GM19395 (cell line): ENCODE measurements around the gene STOX1.
"Not testable (repeated sequence)": the region's sequence is repeated elsewhere in the genome, so short reads cannot be mapped to it uniquely, and the experiment has no call there.

Experiments used
- ATAC-seq: cut with Tn5 transposase; IDR thresholded peaks from one replicate; pipeline ENCODE4 v1.9.1; 2021; ENCODE audit warnings: mild to moderate bottlenecking, moderate library complexity; ENCODE audit not compliant: unreplicated experiment

Gene STOX1

GRCh38 chr10:68826764-68827591 lies at the start of gene STOX1:
Gene STOX1, plus strand, starts transcription at chr10:68827531. Its CDS starts 93 bp downstream, at chr10:68827624.
- peak; percentile 71 for ATAC-seq

- ATAC-seq, result no peak
These were observed 45.4 kb upstream of the STOX1 start for GRCh38 chr10:68781613-68782574.

GRCh38 chr10:68784476-68784875 lies 42.9 kb upstream of the STOX1 start:
- no peak for ATAC-seq

GRCh38 chr10:68787813-68788212 lies 39.5 kb upstream of the STOX1 start:
- no peak for ATAC-seq

GRCh38 chr10:68790476-68790875 lies 36.9 kb upstream of the STOX1 start:
- ATAC-seq, result no peak

- no peak for ATAC-seq
These were observed 35.2 kb upstream of the STOX1 start for GRCh38 chr10:68792115-68792514.

- no peak for ATAC-seq
These were observed 31.3 kb upstream of the STOX1 start for GRCh38 chr10:68795886-68796532.

- ATAC-seq, result no peak
These were observed 30.7 kb upstream of the STOX1 start for GRCh38 chr10:68796605-68797004.

GRCh38 chr10:68800211-68800610 lies 27.1 kb upstream of the STOX1 start:
- ATAC-seq, result no peak

- no peak for ATAC-seq
These were observed 22.6 kb upstream of the STOX1 start for GRCh38 chr10:68804692-68805091.

GRCh38 chr10:68810830-68811229 lies 16.5 kb upstream of the STOX1 start:
- not testable (repeated sequence) for ATAC-seq

GRCh38 chr10:68811314-68812009 lies 15.9 kb upstream of the STOX1 start:
- ATAC-seq, result no peak

GRCh38 chr10:68812420-68812819 lies 14.9 kb upstream of the STOX1 start:
- no peak for ATAC-seq

- ATAC-seq, result no peak
These were observed 13.8 kb upstream of the STOX1 start for GRCh38 chr10:68813559-68813958.

GRCh38 chr10:68816796-68817412 lies 10.4 kb upstream of the STOX1 start:
- no peak for ATAC-seq

- ATAC-seq, result not testable (repeated sequence)
These were observed 7.0 kb upstream of the STOX1 start for GRCh38 chr10:68820359-68820758.

GRCh38 chr10:68822626-68823025 lies 4.7 kb upstream of the STOX1 start:
- ATAC-seq, result not testable (repeated sequence)

GRCh38 chr10:68827592-68827959 lies 245 bp downstream of the STOX1 start:
- ATAC-seq, result peak; percentile 49

GRCh38 chr10:68828083-68828601 lies 811 bp downstream of the STOX1 start:
- ATAC-seq, result peak; percentile 46

- ATAC-seq, result no peak
These were observed 1.5 kb downstream of the STOX1 start for GRCh38 chr10:68828833-68829232.
